ENCODE results near the gene RASL11B.
"Not testable (repeated sequence)": the region's sequence is repeated elsewhere in the genome, so short reads cannot be mapped to it uniquely, and the experiment has no call there.

RASL11B gene, protein sequence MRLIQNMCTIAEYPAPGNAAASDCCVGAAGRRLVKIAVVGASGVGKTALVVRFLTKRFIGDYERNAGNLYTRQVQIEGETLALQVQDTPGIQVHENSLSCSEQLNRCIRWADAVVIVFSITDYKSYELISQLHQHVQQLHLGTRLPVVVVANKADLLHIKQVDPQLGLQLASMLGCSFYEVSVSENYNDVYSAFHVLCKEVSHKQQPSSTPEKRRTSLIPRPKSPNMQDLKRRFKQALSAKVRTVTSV

DNA sequence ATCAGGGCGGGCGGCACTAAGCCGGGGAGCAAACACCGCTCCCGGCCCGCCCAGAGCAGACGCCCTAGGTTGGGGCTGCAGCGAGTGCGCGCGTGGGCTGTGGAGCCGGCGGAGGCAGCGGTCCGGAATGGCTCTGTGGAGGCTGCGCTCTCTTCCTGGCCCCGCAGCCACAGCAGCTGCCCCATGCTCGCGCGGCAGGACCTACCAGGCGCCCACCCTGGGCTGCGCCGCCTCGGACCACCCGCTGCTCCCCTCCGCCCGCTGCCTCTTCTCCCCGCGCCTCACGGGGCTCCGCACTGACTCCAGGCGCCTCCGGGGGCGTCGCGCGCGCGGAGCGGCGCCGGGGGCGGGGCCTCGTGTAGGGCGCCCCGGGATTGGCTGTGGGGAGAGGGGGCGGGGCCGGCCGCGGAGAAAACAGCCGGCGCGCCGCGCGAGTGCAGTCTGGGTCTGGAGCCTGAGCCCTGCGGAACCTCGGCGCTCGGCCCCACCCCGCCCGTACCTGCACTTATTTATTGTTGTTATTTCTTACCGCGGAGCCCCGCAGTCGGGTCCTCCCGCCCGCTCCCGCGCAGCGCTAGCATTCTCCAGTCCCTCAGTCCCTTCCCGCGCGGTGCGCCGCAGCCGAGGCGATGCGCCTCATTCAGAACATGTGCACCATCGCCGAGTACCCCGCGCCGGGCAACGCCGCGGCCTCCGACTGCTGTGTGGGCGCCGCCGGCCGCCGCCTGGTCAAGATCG, at the start of gene RASL11B:
TSS of gene RASL11B (plus strand) at position 439 of the 738 bp plus-strand sequence. CDS start at position 630, 191 bp downstream.
- FAIRE-seq (peak; percentile 70), DNase-seq (ENCODE audit: extremely low spot score, insufficient read length, low read depth) (peak; percentile 82)

DNA sequence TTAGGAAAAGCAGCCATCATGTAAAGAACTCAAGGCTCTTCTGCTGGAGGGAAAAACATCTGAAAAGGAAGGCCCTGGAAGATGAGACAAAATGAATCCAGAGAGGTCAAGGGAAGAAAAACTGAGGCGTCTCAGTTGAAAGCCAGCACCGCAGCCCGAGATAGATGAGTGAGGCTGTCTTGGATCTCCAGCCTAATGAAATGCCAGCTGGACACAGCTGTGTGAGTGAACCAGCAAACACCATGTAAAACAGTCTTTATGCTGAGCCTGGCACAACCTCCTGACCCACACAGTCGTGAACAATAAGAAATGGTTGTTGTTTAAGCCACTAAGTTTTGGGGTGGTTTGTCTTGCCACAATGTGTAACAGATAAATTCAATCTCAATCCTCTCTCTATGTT, 48.6 kb upstream of the RASL11B start:
- DNase-seq (ENCODE audit: extremely low spot score, insufficient read length, low read depth): no peak
- FAIRE-seq: no peak

DNA sequence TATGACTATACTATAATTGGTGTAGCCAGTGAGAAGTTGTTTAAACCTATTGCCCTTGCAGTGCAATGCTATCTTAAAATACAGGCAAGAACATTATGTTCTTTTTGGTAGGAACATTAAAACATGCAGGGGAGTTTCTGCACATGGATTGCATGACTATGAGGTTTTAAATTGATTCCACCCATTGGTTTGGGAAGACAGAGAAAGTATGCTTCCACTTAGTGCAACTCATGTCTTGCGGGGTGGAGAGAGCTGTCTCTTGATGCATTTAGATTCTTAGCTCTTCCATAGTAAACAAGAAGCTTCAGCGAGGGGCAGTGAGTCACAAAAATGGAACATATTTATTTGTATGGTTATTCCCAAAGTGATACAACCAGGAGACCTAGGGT, 39.5 kb upstream of the RASL11B start:
- no peak for DNase-seq (ENCODE audit: extremely low spot score, insufficient read length, low read depth)
- no peak for FAIRE-seq

DNA sequence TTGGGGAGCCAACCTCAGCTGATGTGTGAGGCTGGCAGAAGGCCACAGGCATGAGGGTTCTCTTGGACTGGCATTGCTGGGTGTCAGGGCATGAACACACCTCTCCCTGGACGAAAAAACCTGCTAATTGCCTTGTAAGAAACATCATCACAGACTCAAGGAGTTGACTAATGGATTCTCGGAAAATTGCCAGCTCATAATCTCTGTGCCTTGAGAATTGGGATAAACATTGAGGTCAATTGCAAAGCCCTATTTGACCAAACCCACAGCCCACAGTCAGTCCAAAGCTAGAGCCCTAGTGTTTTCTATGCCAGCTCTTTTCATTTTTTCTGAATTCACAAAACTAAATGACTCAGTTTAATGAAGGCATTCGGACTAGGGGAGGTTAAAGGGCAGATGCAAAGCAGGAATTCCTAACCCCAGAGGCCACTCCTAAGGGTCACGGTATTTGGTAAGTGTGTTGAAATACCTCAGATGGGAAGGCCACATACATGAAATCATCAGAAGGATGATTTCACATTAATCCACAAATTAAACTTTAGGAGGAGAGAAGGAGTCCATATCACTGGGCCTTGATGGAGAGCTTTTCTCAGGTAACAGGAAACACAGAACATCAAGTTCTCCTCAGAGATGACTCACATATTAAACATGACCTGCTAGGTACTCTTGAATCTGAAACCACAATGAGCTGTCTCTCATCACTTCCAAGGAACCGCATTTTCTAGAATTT, 39.0 kb upstream of the RASL11B start:
- DNase-seq (ENCODE audit: extremely low spot score, insufficient read length, low read depth): no peak
- FAIRE-seq: no peak

DNA sequence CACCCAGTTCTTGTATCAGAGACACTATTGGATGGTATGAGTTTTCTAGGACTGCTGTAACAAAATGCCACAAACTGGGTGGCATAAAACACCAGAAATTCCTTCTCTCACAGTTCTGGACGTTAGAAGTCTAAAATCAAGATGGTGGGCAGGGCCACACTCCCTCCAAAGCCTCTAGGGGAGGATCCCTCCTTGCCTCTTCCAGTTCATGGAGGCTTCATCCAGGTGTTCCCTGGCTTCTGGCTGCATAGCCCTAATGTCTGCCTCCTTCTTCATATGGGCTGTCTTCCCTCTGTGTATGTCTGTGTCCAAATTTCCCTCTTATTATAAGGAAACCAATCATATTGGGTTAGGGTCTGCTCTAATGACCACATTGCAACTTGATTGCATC, 38.4 kb upstream of the RASL11B start:
- DNase-seq (ENCODE audit: extremely low spot score, insufficient read length, low read depth) (no peak), FAIRE-seq (no peak)

DNA sequence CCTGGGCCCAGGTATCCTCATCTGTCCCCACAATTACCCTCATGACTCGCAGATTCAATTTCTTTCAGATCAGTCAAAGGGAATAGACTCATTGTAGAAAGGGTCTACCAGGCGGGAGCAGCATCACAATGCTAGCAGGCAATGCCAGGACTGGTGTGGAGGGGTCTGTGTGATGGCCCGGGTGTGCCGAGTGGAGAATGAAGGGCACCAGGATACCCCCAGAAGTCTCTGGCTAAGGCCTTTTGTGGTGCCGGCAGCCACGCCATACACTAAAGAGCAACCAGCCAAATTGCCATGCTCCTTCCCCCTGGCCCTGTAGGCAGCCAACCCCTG, 37.9 kb upstream of the RASL11B start:
- DNase-seq (ENCODE audit: extremely low spot score, insufficient read length, low read depth): no peak

DNA sequence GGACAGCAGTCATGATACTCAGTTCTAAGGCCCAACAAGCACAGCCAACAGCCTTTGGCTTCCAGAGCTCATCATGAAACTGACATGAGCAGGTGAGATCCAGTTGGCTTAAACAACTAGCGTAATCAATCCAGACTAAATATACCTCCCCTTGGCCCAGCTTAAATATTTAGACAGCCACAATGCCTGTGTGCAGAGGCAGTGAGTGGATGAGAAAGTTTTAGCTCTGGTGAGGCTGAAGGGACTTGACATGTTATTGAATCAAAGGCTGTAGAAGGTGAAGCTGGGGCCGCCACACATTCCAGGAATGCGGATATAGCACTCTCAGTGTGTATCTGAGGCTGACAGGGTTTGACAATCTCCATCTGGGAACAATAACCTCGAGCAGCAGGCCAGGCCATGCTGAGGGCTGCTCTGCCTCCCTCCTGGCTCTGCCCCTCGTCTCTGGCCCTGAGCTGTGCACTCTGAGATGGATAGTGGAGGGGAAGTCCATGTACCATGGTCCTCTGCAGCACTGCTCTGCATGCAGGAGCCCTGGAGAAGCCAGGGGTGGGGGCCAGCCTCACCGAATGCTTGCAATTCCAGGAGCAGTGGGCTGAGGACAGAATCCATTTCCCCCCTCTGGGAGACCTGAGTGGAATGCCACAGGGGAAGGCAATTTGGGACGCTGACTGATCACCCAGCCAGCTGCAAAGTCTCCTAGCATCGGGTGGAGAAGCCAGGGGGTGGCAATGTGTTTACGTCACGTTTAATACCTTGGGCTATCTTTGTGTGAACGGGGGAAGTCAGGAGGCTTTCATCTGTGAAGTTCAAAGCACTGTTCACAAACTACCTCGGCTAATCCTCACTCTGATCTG, 37.3 kb upstream of the RASL11B start:
- DNase-seq (ENCODE audit: extremely low spot score, insufficient read length, low read depth): no peak
- no peak for FAIRE-seq

More for the DNA sequence above, 37.9 kb upstream of the RASL11B start:
- FAIRE-seq: no peak

DNA sequence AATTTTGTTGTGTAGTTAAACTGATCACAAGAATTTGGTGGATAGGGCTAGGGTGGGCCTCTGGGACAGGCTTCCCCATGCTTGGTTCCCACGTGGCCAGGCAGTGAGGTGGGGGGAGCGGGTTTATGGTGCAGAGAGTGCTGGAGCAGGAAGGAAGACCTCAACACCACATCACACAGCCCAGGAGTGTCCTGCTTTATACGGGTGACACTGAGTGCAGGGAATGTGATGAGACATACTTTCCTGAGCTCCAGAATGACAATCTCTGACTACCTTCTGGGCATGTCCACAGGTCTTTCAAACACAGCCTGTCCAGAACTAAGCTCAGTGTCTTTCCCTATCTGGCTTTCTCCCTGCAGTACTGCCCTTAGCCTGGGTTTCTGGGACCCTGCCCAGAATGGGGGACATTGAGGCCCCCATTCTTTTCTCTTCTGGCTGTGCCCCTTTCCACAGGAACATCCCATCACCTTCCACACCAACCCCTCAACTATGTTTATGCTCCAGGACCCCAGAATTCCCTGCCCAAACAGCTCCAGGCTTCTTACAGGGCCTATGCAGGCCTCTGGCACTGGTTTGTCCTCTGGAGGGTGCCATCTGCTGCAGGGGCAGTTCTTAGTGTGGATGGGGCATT, 36.5 kb upstream of the RASL11B start:
- FAIRE-seq (no peak), DNase-seq (ENCODE audit: extremely low spot score, insufficient read length, low read depth) (no peak)

DNA sequence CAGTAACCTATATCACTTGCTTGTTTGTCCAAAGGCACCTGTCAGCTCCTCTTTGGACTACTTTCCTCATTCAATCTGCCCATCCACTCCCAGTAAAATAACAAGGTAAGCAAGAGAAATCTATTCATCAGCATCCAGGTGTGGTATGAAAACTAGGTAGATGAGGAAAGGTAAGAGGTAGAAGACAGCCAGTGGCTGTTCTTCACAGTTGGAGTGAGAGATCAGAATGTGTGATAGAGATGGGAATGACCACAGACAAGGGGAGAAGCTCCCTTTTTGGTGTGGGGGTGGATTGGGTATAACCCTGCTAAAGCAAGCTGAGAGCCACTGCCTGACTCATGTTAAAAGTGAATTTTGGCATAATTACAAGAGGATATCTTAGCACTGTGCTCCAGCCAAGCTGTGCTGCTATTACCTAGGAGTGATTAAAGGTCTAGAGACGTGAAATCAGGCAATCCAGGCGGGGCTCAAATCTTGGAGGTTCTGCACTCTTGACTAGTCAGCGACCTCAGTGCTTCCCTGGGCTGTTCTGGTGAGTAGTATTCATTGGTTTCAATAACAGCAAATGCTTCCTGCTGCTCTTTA, 28.1 kb upstream of the RASL11B start:
- no peak for DNase-seq (ENCODE audit: extremely low spot score, insufficient read length, low read depth)
- no peak for FAIRE-seq

DNA sequence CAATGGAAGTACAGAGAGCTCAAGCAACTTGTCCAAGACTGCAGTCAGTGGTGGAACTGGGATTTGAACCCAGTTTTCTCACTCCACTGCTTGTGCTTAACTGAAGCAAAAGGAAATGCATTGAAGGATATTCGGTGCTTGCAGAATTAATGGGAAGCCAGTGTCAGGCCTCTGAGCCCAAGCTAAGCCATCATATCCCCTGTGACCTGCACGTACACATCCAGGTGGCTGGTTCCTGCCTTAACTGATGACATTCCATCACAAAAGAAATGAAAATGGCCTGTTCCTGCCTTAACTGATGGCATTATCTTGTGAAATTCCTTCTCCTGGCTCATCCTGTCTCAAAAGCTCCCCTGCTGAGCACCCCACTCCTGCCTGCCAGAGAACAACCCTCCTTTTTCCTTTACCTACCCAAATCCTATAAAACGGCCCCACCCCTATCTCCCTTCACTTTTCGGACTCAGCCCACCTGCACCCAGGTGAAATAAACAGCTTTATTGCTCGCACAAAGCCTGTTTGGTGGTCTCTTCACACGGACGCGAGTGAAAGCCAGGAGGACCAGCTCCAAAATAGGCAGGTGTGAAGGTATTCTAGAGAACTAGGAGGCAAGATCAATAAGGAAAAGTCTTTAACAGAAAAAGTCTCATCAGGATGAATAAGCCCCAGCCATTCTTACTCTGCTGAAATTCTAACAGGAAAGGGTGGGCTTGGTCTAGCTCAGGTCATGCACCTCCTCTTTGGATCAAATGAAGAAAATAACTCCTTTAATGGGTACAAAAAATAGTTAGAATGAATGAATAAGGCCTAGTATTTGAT, 27.3 kb upstream of the RASL11B start:
- not testable (repeated sequence) for FAIRE-seq

DNA sequence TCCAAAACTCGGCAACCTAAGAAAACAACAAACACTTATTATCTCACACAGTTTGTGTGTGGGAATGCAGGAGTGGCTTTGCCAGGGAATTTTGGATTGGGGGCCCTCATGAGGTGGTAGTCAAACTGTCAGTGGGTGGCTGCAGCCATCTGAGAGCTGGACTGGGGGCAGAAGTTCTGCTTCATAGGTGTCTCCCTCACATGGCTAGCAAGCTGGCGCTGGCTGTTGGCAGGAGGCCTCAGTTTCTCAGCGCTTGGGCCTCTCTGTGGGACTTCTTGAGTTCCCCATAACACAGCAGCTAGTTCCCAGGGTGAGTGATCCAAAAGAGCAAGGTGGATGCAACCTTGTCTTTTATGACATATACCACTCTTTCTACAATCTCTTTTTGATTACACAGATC, 26.0 kb upstream of the RASL11B start:
- no peak for DNase-seq (ENCODE audit: extremely low spot score, insufficient read length, low read depth)
- no peak for FAIRE-seq

More for the DNA sequence above, 27.3 kb upstream of the RASL11B start:
- DNase-seq (ENCODE audit: extremely low spot score, insufficient read length, low read depth): not testable (repeated sequence)

DNA sequence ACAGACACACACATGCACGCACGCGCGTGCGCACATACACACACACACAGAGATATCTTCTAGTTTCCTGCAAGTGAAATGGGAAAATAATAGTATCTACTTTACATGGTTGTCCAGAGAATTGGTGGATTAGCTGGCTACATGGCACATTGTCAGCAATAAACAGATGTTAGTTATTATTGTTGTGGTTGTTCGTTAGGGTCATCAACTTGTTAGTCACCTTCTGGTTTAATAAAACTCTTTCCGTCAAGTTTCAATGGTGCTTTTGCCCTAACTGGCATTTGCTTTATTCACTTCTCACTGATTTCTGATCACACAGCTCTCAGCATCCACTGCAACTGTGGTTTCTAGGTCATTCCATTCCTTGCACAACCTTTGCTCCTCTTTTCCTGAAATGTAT, 25.4 kb upstream of the RASL11B start:
- no peak for FAIRE-seq
- no peak for DNase-seq (ENCODE audit: extremely low spot score, insufficient read length, low read depth)

DNA sequence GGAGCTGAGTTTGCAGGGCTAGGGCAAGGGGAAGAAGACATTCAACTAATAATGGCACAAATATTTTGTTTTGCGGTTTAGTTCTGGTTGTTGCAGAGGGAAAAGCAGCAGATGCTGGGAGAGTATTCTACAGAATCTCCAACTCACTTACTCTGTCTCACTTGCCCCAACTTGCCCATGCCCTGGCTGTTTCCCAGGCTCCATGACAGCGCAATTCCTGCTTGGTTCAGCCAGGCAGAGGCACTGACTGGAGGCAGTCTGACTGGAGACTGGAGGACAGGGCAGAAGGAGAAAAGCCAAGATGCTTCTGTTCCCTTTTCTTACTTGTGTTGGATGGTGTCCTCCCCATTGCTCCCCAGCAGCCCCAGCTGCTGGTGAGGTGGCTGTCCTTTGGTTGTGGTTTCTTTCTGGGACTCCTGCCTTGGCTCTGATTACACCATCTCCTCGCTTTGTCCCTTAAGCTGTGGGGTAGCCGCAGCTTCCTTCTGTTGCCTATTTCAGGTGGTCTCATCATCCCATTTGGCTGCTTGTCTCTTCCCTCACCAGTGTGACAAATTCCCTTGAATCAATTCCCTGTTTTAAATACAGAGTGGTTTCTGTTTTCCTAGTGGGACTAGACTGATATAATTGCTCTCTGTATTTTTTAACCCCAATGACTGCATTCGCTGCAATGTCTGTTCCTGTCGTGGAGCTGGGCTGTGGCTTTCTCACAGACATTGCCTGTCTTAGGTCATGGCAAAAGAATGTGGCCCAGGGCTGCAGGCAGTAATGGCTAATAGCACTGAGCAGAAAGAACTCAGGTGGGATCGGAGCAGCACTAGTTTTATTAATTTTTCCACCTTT, 24.2 kb upstream of the RASL11B start:
- FAIRE-seq: no peak
- no peak for DNase-seq (ENCODE audit: extremely low spot score, insufficient read length, low read depth)

DNA sequence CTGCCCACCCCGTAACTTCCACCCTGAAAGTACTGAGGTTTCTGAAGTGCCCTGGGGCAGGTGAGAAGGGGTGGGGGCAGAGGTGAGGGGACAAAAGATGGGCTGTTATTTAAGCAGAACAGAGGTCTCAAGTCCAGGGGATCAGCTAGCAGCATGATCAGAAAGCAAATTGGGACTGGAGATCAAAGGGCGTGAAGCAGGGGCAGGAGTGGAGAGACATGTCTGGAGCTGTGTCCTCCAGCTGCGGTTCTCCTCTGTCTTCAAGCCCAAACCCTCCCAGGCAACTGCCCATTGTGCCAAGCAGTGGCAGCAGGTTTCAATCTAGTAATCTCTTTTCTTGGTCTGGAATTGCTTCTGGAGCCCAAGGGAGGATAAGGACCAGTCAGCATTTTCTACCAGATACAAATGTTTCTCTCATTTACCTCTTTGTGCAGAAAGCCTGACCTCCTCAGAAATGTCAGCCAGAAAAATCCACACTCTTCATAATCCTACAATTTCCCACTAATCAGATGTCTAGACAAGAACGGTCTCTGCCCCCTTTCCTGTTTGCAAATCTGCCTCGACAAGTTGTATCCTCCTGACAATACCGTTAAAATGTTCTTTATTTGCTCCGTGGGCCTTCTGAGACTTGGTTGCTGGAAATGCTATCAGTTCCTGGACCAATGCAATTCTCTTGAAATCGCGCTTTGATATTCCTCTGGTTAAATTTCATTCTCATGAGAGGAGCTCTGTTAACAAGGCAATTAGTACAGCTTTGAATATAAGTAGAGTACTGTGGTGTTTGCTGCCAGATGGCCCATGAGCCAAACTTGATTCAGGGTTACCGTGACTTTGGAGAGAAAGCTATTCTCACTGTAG, 23.2 kb upstream of the RASL11B start:
- FAIRE-seq: no peak
- no peak for DNase-seq (ENCODE audit: extremely low spot score, insufficient read length, low read depth)

DNA sequence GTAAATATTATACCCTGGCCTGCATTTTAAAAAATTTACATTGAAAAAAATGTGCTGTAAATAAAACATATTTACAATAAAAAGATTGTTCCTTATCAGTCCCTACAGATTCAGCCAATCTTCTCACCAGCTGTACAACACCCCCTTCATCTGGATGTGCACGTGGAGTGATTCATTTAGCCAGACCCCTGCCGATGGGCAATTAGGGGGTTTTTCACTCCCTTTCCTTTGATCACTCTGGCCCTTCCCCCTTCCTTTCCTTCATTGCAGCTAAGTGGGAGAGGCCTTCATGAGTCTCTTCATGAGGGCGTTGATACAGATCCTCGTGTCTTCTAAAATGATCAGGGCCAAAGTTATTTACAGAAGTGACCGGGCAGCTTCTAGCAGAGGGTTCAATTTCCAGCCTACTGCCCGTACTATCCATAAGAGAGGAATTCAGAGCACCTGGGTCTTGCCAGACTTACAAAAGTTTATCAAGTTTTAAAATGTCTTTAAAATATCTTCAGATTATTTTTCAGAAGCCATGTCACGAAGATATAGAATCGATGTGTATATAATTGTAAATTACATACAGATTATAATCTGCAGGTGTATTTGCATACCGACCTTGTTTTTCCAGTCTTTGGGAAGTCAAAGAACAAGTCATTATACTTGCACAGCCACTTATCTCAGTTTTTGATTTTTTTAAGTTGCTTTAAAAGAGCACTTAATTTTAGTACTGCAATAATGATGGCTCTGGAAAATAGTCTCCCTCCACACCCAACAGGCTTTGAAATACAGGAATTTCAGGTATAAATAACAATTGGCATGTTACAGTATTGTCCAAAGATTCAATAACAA, 21.4 kb upstream of the RASL11B start:
- no peak for DNase-seq (ENCODE audit: extremely low spot score, insufficient read length, low read depth)
- no peak for FAIRE-seq

Measured in GM18507 (cell line).